GM12864 (cell line): ENCODE data around the gene SLC12A7.
"Not testable (repeated sequence)": the region's sequence is repeated elsewhere in the genome, so short reads cannot be mapped to it uniquely, and the experiment has no call there.

Source experiments
- DNase-seq: peaks from one replicate; pipeline ENCODE4 v3.0.0-alpha.2; 2011; ENCODE audit warnings: low read depth
- H3K4me3 ChIP-seq: 2 replicates; pipeline ENCODE4 v1.5.1; 2011; ENCODE audit warnings: mild to moderate bottlenecking, low read depth, low read length, control low read depth
- TF ChIP-seq, protein P1 (sequence below): IDR thresholded peaks from 2 replicates; pipeline ENCODE4 v1.5.1; 2011; ENCODE audit warnings: low read depth, mild to moderate bottlenecking, moderate library complexity, low read length, control low read depth, inconsistent platforms; ENCODE audit errors: missing control alignments

SLC12A7 gene

DNA sequence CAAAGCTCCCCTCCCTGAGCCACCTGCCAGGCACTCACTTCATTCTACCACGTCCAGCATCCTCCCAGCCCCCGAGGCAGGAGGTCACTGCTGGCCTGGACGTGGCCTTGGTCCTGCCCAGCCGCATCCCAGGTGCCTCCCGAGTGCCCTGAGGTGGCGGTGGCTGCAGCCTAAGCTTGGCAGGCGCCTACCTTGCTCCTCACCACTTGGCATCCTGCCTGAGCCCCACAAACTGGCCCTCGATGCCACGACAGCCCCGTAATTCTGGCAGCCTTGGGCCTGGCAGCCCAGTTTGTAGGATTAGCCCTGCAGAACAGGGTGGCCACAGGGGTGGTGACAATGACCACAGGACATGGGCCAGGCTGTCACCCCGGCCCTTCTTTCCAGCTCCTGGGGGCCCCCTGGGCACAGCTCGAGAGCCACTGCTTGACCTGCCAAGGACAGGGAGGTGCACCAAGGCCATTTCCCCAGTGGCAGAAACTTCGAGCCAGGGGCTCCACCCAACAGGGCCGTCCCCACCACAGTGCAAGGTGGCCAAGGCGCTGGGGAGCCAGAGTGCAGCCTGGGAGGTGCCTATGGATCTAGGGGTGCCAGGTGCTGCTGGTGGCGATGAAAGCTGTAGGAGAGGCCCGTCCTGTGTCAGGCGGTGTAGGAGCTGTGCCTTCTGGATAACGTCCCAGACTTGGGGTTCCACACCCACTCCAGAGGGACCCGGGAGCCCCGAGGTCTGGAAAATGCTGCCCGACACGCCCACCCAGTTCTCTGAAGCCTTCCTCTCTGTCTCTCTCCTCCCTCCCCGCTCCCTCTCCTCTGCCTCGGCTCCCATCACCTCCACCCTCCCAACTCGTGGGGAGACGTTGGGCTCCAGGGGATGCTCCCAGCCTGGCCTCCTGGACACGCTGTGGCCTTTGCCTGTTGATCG is 84.9 kb downstream of the SLC12A7 start:
- DNase-seq, result no peak
- no peak overlapping the region for H3K4me3 ChIP-seq
- TF ChIP-seq, protein P1, sequence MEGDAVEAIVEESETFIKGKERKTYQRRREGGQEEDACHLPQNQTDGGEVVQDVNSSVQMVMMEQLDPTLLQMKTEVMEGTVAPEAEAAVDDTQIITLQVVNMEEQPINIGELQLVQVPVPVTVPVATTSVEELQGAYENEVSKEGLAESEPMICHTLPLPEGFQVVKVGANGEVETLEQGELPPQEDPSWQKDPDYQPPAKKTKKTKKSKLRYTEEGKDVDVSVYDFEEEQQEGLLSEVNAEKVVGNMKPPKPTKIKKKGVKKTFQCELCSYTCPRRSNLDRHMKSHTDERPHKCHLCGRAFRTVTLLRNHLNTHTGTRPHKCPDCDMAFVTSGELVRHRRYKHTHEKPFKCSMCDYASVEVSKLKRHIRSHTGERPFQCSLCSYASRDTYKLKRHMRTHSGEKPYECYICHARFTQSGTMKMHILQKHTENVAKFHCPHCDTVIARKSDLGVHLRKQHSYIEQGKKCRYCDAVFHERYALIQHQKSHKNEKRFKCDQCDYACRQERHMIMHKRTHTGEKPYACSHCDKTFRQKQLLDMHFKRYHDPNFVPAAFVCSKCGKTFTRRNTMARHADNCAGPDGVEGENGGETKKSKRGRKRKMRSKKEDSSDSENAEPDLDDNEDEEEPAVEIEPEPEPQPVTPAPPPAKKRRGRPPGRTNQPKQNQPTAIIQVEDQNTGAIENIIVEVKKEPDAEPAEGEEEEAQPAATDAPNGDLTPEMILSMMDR, result no peak

DNA sequence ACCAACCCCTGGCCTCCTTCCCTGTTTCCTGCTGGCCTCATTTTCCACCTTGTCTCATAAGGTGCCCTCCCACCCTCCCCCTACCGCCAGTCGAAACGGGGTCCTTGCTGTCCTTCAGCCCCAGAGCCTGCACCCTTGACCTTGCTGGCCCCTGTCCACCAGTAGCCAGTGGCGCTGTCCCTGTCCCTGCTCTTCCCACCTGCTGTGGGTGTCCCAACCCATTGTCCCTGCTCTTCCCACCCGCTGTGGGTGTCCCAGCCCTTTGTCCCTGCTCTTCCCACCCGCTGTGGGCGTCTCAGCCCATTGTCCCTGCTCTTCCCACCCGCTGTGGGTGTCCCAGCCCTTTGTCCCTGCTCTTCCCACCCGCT is 89.9 kb downstream of the SLC12A7 start:
- H3K4me3 ChIP-seq, DNase-seq: not testable (repeated sequence)

DNA sequence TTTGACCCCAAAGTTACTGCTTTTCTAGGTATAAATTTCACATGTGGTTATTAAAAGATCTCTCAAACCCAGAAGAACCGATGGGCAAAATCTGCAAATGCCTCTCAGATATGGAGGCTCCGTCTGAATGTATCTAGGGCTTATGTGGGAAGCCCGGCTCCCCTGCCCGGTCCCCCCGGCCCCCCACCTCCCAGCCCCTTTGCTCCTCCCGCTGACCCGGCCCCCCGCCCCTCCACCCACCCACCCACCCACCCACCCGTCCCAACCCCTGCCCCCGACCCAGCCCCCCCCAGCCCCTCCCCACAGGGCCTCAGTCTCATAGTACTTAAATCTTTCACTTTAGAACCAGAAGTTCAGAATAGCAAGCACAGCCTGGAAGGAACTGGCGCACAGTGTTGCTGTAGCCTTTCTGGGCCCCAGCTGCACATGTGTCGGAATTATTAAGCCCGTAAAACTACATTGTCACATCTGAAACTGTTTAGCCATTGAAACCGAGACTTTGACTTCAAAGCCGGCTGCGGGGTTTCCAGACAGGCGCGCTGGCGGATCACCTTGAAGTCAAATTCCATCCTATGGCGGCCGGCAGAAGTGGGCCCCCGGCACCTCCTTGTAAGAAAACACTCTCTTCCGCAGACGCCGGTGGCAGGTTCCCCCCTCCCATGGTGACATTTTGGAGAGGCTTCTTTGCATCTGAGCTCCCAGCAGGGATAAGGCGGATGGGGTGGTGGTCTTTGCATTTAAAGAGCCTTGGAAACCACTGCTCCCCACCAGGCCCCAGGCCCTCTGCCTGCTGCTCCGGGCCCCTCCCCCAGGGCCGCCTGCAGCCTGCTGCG is 90.5 kb downstream of the SLC12A7 start:
- no peak overlapping the region for H3K4me3 ChIP-seq
- DNase-seq, result no peak
- TF ChIP-seq, protein P1, result no peak

DNA sequence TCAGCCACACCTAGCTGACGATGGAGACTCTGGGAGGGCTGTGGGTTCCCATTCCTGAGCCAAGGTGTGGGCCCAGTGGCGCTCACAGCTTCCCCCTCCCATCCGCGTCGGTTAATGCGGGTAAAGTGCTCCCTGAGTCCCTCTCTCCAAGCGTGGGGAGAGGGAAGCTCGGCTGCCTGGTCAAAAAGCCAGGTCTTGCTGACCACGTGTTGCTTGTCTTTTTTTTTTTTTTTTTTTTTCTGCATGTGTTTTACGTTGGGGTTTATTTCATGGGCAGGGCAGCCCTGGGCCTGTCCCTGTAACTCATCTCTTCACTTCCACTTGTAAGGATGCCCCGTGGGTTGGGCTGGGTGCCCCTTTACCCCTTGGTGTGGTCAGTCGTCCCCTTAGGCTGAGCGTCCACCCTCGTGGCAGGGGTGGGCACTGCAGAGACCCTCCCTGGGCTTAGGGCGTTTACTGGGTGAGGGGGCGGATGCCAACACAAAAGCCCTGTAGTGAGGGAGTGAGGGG is 91.4 kb downstream of the SLC12A7 start:
- H3K4me3 ChIP-seq, result no peak overlapping the region
- TF ChIP-seq, protein P1, result no peak
- DNase-seq, result no peak

DNA sequence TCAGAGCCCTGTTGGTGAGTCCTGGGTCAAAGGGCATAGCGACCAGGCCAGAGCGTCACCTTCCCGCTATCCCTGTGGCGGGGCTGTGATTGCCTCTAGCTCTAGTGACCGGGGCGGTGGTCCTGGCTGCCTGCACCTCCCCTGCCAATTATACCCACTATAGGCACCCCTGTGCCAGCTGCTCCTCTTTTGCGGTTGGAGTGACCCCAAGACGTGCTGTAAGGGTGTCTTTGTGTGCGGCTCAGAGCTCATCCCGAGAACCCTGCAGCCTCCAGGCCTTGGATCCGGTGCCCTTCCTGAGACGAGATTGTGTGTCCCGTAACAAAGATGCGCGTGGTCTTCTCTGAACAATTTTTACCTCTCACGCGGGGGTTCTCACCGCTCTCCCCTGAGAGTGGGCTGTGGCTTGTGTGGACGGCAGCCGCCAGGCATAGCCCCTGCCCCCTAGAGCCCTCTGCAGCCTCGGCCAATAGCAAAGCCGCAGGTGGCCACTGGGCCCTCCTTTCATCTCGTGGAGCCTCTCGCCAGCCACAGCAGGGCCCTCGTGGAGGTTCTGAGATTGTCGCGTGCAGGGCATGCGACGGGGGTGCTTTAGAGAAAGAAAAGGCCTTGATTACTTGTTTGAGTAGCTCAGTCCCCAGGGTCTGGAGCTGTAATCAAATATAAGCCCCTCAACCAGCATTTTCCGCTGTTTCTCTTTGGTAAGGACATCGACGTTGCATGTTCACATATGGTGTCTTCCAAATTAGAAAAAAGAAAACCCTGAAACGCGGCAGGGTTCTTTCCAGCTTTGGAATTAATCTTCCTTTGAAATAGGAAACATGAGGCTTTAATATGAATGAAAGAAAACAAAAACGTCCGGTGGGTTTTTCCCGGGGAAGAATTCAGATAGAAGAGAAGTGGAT is 92.6 kb downstream of the SLC12A7 start:
- TF ChIP-seq, protein P1, result no peak
- H3K4me3 ChIP-seq, result no peak overlapping the region
- no peak for DNase-seq

DNA sequence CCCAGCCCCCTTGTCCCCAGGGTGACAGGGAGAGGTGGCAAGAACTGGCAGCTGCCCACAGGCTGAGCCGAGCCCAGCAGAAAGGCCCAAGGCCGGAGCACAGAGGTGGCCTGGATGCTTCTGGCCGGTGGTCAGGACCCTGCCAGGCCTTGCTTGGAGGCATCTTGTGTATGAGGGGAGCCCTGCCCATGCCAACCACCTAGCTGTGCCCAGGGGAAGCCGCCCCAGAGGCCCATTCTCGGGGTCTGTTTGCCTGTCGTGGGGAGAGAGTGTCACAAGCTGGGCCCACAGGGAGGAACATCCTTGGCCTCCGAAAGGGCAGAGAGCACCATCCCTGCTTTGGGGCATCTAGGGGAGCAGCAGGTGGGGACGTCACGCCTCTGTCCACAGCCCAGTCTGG is 93.3 kb downstream of the SLC12A7 start:
- no peak for DNase-seq
- H3K4me3 ChIP-seq, result no peak overlapping the region
- TF ChIP-seq, protein P1, result no peak
